COLO668 (cell line): ENCODE data around the gene RABGAP1.
A peak's percentile ranks its signal among the peaks of the same experiment; 100 is the strongest.
"Not testable (repeated sequence)": the region's sequence is repeated elsewhere in the genome, so short reads cannot be mapped to it uniquely, and the experiment has no call there.

Experiments used
- DNase-seq: peaks from one replicate; lab custom pipeline; 2025; ENCODE audit not compliant: unreplicated experiment; lab: John Stamatoyannopoulos, UW

Gene RABGAP1

DNA sequence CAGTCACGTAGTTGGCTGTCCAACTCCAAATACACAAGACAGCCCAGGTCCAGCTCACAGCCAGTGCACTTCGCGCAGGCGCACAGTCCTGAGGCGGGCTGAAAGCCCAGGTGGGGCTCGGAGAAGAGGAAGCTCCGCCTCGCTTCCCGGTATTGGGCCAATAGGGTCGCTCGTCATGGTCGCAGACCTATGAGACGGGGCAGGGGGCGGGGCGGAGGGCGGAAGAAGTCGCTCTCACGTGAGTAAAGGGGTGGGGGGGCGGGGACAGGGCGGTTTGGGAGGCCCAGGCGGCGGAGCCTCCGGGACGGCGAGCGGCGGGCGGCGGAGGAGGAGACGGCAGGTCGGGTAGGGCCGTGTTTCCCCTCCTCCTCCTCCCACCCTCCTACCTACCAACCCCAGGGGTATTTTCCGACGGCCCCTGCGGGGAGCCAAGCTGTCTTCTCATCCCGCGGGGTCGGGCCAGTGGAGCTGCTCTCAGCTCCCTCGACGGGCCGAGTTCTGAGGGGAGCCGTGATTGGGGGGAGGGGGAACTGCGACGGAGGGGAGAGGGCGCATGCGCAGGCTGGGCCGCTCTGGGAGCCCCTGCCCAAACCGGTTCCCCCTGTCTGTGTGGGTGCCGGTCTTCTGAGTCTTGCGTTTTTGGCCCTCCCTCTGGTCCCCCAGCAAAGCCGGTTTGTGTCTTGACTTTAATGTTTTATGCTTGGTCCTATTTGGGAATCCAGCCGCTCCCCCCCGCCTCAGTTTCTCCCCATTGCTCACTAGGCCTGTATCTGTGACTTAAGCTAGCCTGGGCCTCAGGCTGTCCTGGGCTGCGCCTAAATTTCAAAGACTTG is at the start of gene RABGAP1:
TSS of gene RABGAP1 (plus strand) at position 272 of the 833 bp plus-strand sequence. CDS start 16,040 bp downstream, outside the sequence.
- peak; percentile 99 for DNase-seq

- DNase-seq, result no peak
These were observed 42.9 kb upstream of the RABGAP1 start for GRCh38 chr9:122897969-122898368.

- DNase-seq, result no peak
These were observed 40.0 kb upstream of the RABGAP1 start for GRCh38 chr9:122900791-122901190.

GRCh38 chr9:122904466-122904822 is 36.4 kb upstream of the RABGAP1 start:
- DNase-seq, result peak; percentile 44

GRCh38 chr9:122904823-122905710 is 35.8 kb upstream of the RABGAP1 start, which contains the start of gene RC3H2:
RC3H2 (minus strand) TSS chr9:122905359; CDS start chr9:122897509, 7,850 bp downstream.
- peak; percentile 98 for DNase-seq

DNA sequence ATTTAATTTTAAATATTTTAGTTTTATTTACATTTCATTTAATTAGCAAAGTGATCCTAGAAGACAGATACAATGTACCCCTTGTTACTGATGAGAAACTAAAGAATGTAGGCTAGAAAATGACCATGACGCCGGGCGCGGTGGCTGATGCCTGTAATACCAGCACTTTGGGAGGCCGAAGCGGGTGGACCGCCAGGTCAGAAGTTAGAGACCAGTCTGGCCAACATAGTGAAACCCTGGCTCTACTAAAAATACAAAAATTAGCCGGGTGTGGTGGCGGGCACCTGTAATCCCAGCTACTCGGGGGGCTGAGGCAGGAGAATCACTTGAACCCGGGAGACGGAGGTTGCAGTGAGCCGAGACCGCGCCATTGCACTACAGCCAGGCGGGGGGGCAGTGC is 34.7 kb upstream of the RABGAP1 start:
- DNase-seq, result not testable (repeated sequence)

GRCh38 chr9:122912671-122912963 is 28.2 kb upstream of the RABGAP1 start:
- no peak for DNase-seq

DNA sequence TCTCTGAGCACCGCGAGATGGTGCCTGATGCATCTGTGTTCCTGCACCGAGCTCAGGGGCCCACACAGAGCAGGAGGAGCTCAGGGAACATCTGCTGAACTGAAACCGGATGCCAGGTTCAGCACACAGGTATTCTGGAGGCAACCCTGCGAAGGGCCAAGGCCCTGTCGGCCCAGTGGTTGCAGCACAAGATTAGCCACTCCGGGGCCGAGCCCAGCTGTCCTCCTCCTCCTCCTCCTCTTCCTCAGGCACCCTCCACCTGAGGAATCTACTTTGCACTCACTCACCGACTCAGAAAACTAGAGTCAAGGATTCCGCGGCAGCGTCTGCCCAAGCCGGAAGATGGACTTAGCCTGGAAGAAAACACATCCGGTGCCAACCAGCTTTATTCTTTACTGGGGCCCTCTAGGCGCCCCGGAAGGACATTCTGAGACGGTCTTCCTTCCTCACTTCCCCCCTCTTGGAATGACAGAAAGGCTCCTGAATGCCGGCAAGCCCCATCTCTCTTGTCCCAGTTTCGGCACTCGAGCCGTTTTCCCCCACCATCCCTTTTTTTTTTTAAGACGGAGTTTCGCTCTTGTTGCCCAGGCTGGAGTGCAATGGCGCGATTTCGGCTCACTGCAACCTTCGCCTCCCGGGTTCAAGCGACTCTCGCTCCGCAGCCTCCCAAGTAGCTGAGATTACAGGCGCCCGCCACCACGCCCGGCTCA is 27.7 kb upstream of the RABGAP1 start, which contains the start of gene ZBTB6:
TSS of gene ZBTB6 (minus strand) at position 360 of the 710 bp plus-strand sequence. CDS start 1,251 bp downstream, outside the sequence.
- DNase-seq, result peak; percentile 77

- no peak for DNase-seq
These were observed 22.5 kb upstream of the RABGAP1 start for GRCh38 chr9:122918310-122918709.

- DNase-seq, result no peak
These were observed 18.1 kb upstream of the RABGAP1 start for GRCh38 chr9:122922713-122923112.

- no peak for DNase-seq
These were observed 16.9 kb upstream of the RABGAP1 start for GRCh38 chr9:122923947-122924346.

DNA sequence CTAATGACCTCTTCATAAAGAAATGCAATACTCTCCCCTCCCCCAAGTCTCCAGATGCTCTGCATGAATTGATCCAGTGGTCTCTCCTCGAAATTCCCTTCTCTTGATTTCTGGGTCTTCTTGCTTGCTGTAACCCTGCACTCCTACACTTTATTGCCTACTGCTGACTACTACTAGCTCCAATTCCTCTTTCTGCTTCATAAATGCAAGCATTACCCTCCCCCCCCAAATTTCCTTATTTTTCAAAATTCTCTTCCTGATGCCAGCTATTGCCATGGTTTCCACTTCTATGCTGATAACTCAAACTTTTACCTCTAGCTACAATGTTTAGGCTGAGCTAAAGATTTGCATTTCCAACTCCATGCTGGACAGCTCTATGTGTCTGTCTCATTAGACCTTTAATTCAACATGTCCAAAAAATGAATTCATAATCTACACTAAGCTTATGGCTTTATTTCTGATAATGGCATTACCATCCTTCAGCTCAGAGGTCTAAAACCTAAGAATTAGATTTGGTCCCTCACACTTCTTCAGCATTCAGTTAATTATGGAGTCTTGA is 10.9 kb upstream of the RABGAP1 start:
- DNase-seq, result no peak

DNA sequence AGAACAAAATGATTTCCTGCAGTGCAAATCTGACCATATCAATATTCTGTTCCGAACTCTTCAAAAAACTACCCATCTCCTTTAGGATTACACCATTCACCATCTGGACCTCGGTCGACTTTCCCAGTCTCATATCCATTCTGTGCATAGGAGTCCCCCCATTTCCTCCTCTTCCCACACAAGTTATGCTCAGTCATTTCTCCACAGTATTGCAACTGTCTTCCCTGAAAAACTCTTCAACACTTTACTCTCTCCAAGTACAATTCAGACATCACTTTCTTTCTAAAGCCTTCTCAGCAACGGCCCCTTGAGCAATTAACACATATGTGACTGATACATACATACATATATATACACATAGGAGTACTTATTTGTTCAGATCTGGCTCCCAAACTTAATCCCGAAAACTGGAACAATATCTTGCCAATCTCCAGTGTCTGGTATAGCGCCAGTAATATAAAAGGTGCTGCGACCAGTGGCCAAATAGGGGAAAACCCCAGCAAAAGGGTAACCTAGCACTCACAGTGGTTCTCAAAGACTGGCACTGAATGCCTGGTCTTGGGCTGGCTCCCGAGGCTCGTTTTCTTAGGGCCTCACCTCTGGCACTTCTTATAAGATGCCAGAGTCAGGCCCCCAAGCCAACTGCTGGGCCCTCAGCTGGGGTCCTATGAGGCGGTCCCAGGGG is 10.1 kb upstream of the RABGAP1 start:
- no peak for DNase-seq

DNA sequence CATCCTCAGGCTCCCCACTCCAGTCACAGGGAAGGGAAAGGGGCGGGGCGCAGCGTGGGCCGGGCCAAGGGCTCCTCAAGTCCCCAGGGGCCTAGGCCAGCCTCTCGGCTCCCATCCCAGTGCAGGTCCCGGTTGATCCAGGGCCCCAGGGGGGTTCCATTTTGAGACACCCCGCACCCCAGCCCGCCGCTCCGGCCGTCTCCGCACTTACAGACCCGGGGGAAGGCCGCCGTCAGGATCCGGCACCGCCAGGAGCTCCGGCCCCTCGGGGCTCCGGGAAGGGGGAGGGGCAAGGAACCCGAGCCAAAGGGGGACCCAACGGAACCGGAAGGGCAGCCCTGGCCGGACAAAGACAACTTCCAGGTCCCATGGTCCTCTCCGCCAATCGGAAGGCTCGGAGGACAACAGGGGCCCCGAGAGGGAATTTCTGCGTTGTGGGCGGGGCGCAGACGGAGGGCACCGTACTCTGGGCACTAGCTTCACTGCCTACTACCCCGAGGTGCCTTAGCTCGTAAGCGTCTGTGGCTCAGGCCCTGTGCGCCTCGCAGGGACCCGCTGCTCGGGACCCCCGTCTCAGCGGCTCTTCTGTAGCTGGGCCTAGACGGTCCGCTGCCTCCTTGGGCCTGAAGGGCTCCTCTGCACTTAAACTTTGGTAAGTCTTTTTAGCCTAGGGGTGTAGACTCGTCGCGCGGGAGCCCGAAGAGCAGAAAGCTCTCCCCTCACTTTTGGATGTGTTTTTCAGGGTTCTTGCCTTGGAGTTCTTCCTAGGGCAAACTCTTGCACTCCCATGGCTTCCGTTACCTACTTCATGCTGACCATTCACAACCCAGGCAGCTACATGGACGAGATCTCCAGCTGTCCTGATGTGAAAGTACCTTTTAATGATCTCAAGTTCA is 9.3 kb upstream of the RABGAP1 start, which contains the start of gene ZBTB26:
TSS of gene ZBTB26 (minus strand) at position 287 of the 896 bp plus-strand sequence. CDS start 11,578 bp downstream, outside the sequence.
- peak; percentile 93 for DNase-seq

DNA sequence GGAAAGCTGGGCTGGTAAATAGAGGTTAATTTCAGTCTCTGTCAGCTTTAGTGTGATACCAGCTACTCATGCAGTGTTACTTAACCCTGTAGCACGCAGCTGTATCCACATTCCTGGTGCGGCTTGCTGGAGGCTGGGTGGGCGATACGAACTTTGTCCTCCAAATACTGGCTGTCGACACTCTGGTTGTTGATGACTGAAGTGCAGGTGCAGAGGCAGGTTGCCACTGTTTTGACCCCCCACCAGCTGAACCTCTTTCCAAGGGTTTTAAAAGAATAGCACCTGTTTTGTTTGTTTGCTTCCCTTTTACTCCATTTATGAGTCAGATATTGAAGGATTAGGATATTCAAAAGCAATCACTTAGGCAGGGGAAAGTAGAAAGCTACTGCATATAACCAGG is 4.4 kb upstream of the RABGAP1 start:
- DNase-seq, result peak; percentile 50

DNA sequence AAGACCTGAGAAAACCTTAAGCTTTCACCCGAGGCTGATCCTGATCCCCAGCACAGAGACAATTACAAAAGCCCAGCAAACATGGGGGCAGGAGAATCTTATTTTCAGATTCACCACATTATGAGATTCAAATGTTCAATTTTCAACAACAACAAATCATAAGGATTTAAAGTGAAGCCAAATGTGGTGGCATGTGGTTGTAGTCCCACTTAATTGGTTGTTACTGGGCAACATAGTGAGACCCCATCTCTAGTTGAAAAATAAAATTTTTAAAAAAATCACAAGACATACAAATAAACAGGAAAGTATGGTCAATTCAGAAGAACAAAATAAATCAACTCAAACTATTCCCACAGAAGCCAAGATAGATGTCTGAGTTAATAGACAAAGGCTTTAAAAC is 3.9 kb upstream of the RABGAP1 start:
- no peak for DNase-seq

GRCh38 chr9:122939601-122940000 is 1.2 kb upstream of the RABGAP1 start:
- no peak for DNase-seq

GRCh38 chr9:122940454-122940748 is 419 bp upstream of the RABGAP1 start:
- no peak for DNase-seq

GRCh38 chr9:122941582-122942234 is 888 bp downstream of the RABGAP1 start:
- no peak for DNase-seq
